OCI-LY3 (cell line): ENCODE measurements around the gene GPBAR1.

ENCODE experiments used
- H2AFZ ChIP-seq: fragments of 200-600, 300-600 bp; shearing (Covaris generic); 2 replicates; pipeline ENCODE4 v1.6.0; 2014; ENCODE audit warnings: antibody characterized with exemption, low read depth, low read length
- H3K27ac ChIP-seq: fragments of 200-600, 300-600 bp; sonication (generic); 2 replicates; pipeline ENCODE4 v1.5.1; 2014; ENCODE audit warnings: mild to moderate bottlenecking, low read length, moderate library complexity, mixed read lengths
- H3K27me3 ChIP-seq: fragments of 200-600, 300-600 bp; sonication (generic); 2 replicates; pipeline ENCODE4 v1.6.1; 2014; ENCODE audit warnings: low read depth, low read length, mixed read lengths
- H3K36me3 ChIP-seq: fragments of 200-600, 300-600 bp; sonication (generic); replicated peaks from 2 replicates; pipeline ENCODE3; 2014; ENCODE audit warnings: low read depth, low read length, mixed read lengths
- H3K4me1 ChIP-seq: fragments of 300-600, 200-600 bp; sonication (generic); 2 replicates; pipeline ENCODE4 v1.6.1; 2014; ENCODE audit warnings: low read length, mixed read lengths
- H3K4me2 ChIP-seq: fragments of 200-600, 300-600 bp; sonication (generic); 2 replicates; pipeline ENCODE4 v1.6.1; 2014; ENCODE audit warnings: low read length, mixed read lengths
- H3K4me3 ChIP-seq: fragments of 300-600, 200-600 bp; sonication (generic); 2 replicates; pipeline ENCODE4 v1.5.1; 2014; ENCODE audit warnings: antibody characterized with exemption, mild to moderate bottlenecking, low read length, moderate library complexity
- H3K79me2 ChIP-seq: fragments of 300-600, 200-600 bp; shearing (Covaris generic); 2 replicates; pipeline ENCODE4 v1.6.1; 2014; ENCODE audit warnings: mild to moderate bottlenecking, low read length, mixed read lengths
- H3K9ac ChIP-seq: fragments of 300-600, 200-600 bp; shearing (Covaris generic); 2 replicates; pipeline ENCODE4 v1.6.0; 2014; ENCODE audit warnings: mild to moderate bottlenecking, low read length, moderate library complexity
- H3K9me3 ChIP-seq: fragments of 200-600, 300-600 bp; shearing (Covaris generic); 2 replicates; pipeline ENCODE4 v1.6.1; 2014; ENCODE audit warnings: low read length, mixed read lengths; ENCODE audit not compliant: insufficient read depth
- H4K20me1 ChIP-seq: fragments of 200-600, 300-600 bp; sonication (generic); 2 replicates; pipeline ENCODE4 v1.6.1; 2016; ENCODE audit warnings: low read length, mixed read lengths; ENCODE audit not compliant: insufficient read depth
- EZH2phosphoT487 ChIP-seq: fragments of 200-600 bp; shearing (Covaris generic); IDR thresholded peaks from 2 replicates; pipeline ENCODE4 v1.6.1; 2018; ENCODE audit warnings: antibody characterized with exemption, mixed run types, low read depth
- TF ChIP-seq, protein P1 (sequence below): fragments of 200-600, 300-600 bp; sonication (generic); IDR thresholded peaks from 2 replicates; pipeline ENCODE4 v1.5.1; 2014; ENCODE audit warnings: antibody characterized with exemption, low read length, low read depth

The GPBAR1 gene

DNA sequence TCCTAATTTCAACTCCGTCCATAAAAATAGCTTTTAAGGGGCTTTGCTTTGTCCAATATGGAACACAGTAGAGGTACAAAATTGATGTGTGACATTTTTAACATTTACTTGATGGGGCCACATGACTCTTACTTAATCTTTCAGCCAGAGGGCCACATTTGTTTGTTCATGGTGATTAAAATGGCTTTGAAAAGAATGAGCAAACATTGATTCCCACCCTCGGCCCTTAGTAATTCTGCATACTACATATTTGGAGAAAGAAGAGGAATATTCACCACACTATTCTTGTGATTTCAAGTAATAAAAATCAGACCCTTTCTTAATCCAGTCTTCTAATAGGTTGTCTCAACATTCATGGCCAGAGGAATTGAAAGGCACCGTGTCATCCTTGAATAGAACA, 26.3 kb upstream of the GPBAR1 start:
- H3K27ac ChIP-seq, result no peak overlapping the region
- H3K4me3 ChIP-seq, result no peak overlapping the region
- no peaks in the 10 kb centered on the region for H3K27me3 ChIP-seq
- peaks cover 38% of the 10 kb centered on the region for H4K20me1 ChIP-seq
- H3K9ac ChIP-seq, result no peak overlapping the region
- peaks cover 73% of the 10 kb centered on the region for H3K36me3 ChIP-seq
- H3K9me3 ChIP-seq, result no peaks in the 10 kb centered on the region
- H3K4me1 ChIP-seq, result peaks cover 21% of the 10 kb centered on the region
- H2AFZ ChIP-seq, result no peak overlapping the region
- peaks cover 80% of the 10 kb centered on the region for H3K79me2 ChIP-seq
- TF ChIP-seq, protein P1, sequence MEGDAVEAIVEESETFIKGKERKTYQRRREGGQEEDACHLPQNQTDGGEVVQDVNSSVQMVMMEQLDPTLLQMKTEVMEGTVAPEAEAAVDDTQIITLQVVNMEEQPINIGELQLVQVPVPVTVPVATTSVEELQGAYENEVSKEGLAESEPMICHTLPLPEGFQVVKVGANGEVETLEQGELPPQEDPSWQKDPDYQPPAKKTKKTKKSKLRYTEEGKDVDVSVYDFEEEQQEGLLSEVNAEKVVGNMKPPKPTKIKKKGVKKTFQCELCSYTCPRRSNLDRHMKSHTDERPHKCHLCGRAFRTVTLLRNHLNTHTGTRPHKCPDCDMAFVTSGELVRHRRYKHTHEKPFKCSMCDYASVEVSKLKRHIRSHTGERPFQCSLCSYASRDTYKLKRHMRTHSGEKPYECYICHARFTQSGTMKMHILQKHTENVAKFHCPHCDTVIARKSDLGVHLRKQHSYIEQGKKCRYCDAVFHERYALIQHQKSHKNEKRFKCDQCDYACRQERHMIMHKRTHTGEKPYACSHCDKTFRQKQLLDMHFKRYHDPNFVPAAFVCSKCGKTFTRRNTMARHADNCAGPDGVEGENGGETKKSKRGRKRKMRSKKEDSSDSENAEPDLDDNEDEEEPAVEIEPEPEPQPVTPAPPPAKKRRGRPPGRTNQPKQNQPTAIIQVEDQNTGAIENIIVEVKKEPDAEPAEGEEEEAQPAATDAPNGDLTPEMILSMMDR, result no peak
- no peak for TF ChIP-seq EZH2phosphoT487
- H3K4me2 ChIP-seq, result no peak overlapping the region

DNA sequence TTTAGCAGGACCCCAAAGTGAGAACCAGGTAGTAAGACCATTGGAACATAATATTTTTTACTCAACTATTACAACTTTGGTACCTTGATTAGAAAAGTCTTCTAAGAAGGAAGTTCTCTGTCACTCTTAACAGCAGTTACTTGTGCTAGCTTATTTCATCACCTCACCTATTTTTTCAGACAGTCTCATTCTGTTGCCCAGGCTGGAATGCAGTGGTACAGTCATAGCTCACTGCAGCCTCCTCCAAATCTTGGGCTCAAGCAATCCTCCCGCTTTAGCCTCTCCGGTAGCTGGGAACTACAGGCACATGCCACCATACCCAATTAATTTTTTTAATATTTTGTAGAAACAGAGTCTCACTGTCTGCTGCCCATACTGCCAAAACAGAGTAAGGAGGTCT, 25.8 kb upstream of the GPBAR1 start:
- Histone ChIP-seq H3K27ac (no peak overlapping the region), H3K27me3 (no peaks in the 10 kb centered on the region), H3K36me3 (peaks cover 74% of the 10 kb centered on the region), H4K20me1 (peaks cover 38% of the 10 kb centered on the region), H3K79me2 (peaks cover 76% of the 10 kb centered on the region), H3K4me3 (no peak overlapping the region), H3K4me1 (peaks cover 16% of the 10 kb centered on the region), H2AFZ (no peak overlapping the region), H3K9me3 (no peaks in the 10 kb centered on the region), H3K9ac (no peak overlapping the region), H3K4me2 (no peak overlapping the region)
- TF ChIP-seq, protein P1, result no peak
- TF ChIP-seq EZH2phosphoT487, result no peak

DNA sequence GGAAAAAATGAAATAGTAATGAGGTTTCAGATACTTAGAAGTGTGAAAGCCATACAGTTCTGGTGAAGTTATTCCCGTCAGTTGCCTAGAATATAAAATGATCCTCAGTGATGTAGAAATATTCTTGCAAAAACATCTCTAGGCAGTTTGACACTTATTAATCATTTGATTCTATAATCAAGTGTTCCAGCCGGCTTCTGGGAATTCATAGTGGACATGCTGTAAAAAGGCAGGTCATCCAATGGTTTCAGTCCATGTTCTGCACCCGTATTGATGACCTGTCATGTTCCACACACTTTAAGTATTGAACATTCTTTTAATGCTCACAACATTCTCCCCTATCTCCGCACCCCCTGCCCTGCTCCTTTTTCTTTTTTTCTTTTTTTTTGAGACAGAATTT, 24.0 kb upstream of the GPBAR1 start:
- TF ChIP-seq, protein P1, result no peak
- no peak for TF ChIP-seq EZH2phosphoT487
- Histone ChIP-seq H3K4me2 (no peak overlapping the region), H3K4me1 (no peaks in the 10 kb centered on the region), H3K9me3 (no peaks in the 10 kb centered on the region), H4K20me1 (peaks cover 40% of the 10 kb centered on the region), H3K79me2 (peaks cover 69% of the 10 kb centered on the region), H3K36me3 (peaks cover 73% of the 10 kb centered on the region), H3K9ac (no peak overlapping the region), H3K27me3 (no peaks in the 10 kb centered on the region), H3K4me3 (no peak overlapping the region), H2AFZ (no peak overlapping the region), H3K27ac (no peak overlapping the region)

DNA sequence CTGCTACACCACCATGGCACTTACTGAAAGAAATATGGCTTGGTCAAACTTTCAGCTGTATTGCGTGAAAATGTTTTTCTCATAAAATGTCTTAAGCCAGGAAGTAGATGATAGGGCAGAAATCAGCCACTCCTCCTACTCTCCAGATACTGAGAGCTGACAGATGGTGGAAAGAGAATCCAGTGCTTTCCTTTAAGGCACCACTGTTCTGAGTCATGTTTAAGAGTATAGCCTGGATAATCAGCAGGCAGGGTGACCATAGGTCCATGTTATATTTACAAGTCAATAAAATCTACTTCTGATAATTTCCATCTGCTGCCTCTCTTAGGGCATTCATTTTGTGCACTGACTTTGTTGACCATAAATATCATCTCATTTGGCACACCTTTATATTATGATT, 21.9 kb upstream of the GPBAR1 start:
- no peak overlapping the region for H3K4me2 ChIP-seq
- H3K79me2 ChIP-seq, result peaks cover 66% of the 10 kb centered on the region
- no peaks in the 10 kb centered on the region for H3K27me3 ChIP-seq
- H4K20me1 ChIP-seq, result peaks cover 44% of the 10 kb centered on the region
- no peak overlapping the region for H3K27ac ChIP-seq
- no peaks in the 10 kb centered on the region for H3K4me1 ChIP-seq
- H3K9ac ChIP-seq, result no peak overlapping the region
- H3K4me3 ChIP-seq, result no peak overlapping the region
- no peaks in the 10 kb centered on the region for H3K9me3 ChIP-seq
- TF ChIP-seq, protein P1, result no peak
- no peak for TF ChIP-seq EZH2phosphoT487
- H2AFZ ChIP-seq, result no peak overlapping the region
- H3K36me3 ChIP-seq, result peaks cover 78% of the 10 kb centered on the region
